Stimulated activated CD8-positive, alpha-beta memory T cell treated with anti-CD3 and anti-CD28 coated beads, Interleukin-4, amount 100 ng/mL, for 48 hours (primary cell): ENCODE results near the gene TNFSF11.

ENCODE experiments used
- DNase-seq: peaks from one replicate; pipeline ENCODE4 v3.0.0-alpha.2; 2020

The TNFSF11 gene

GRCh38 chr13:42656161-42656560 lies 82.2 kb downstream of the TNFSF11 start:
- DNase-seq: no peak

GRCh38 chr13:42656958-42657357 lies 83.0 kb downstream of the TNFSF11 start:
- DNase-seq: no peak
